Measurements from ENCODE around the gene NUDCD3.

The NUDCD3 gene

GRCh38 chr7:44376429-44377133 lies 113.9 kb downstream of the NUDCD3 start:
- DNase-seq (ENCODE audit: low read depth), result no peak
- no peak overlapping the region for H3K4me3 ChIP-seq (ENCODE audit: low read depth, low read length)

GRCh38 chr7:44375926-44376342 lies 114.5 kb downstream of the NUDCD3 start:
- H3K4me3 ChIP-seq (ENCODE audit: low read depth, low read length), result no peak overlapping the region
- no peak for DNase-seq (ENCODE audit: low read depth)

- DNase-seq (ENCODE audit: low read depth), result no peak
- no peak overlapping the region for H3K4me3 ChIP-seq (ENCODE audit: low read depth, low read length)
These were observed 115.2 kb downstream of the NUDCD3 start for GRCh38 chr7:44375236-44375699.

GRCh38 chr7:44374007-44374763 lies 116.3 kb downstream of the NUDCD3 start:
- no peak for DNase-seq (ENCODE audit: low read depth)
- no peak overlapping the region for H3K4me3 ChIP-seq (ENCODE audit: low read depth, low read length)

GRCh38 chr7:44373418-44373740 lies 117.1 kb downstream of the NUDCD3 start:
- no peak overlapping the region for H3K4me3 ChIP-seq (ENCODE audit: low read depth, low read length)

GRCh38 chr7:44372560-44373417 lies 117.7 kb downstream of the NUDCD3 start:
- DNase-seq (ENCODE audit: low read depth), result no peak
- no peak overlapping the region for H3K4me3 ChIP-seq (ENCODE audit: low read depth, low read length)

More at GRCh38 chr7:44373418-44373740, 117.1 kb downstream of the NUDCD3 start:
- DNase-seq (ENCODE audit: low read depth), result no peak

- H3K4me3 ChIP-seq (ENCODE audit: low read depth, low read length), result no peak overlapping the region
These were observed 121.6 kb downstream of the NUDCD3 start for GRCh38 chr7:44368885-44369284.

GRCh38 chr7:44368455-44368854 lies 122.0 kb downstream of the NUDCD3 start:
- H3K4me3 ChIP-seq (ENCODE audit: low read depth, low read length), result no peak overlapping the region
- no peak for DNase-seq (ENCODE audit: low read depth)

More at GRCh38 chr7:44368885-44369284, 121.6 kb downstream of the NUDCD3 start:
- no peak for DNase-seq (ENCODE audit: low read depth)

GRCh38 chr7:44367475-44368043 lies 122.9 kb downstream of the NUDCD3 start:
- H3K4me3 ChIP-seq (ENCODE audit: low read depth, low read length), result no peak overlapping the region
- DNase-seq (ENCODE audit: low read depth), result no peak

- H3K4me3 ChIP-seq (ENCODE audit: low read depth, low read length), result no peak overlapping the region
- DNase-seq (ENCODE audit: low read depth), result no peak
These were observed 123.5 kb downstream of the NUDCD3 start for GRCh38 chr7:44366986-44367385.

- no peak overlapping the region for H3K4me3 ChIP-seq (ENCODE audit: low read depth, low read length)
- no peak for DNase-seq (ENCODE audit: low read depth)
These were observed 136.8 kb downstream of the NUDCD3 start for GRCh38 chr7:44353668-44354067.

- DNase-seq (ENCODE audit: low read depth), result no peak
These were observed 141.3 kb downstream of the NUDCD3 start for GRCh38 chr7:44348851-44349781.

GRCh38 chr7:44348300-44348699 lies 142.2 kb downstream of the NUDCD3 start:
- no peak for DNase-seq (ENCODE audit: low read depth)

More at GRCh38 chr7:44348851-44349781, 141.3 kb downstream of the NUDCD3 start:
- H3K4me3 ChIP-seq (ENCODE audit: low read depth, low read length), result no peak overlapping the region

GRCh38 chr7:44347546-44348114 lies 142.8 kb downstream of the NUDCD3 start:
- no peak overlapping the region for H3K4me3 ChIP-seq (ENCODE audit: low read depth, low read length)
- DNase-seq (ENCODE audit: low read depth), result no peak

More at GRCh38 chr7:44348300-44348699, 142.2 kb downstream of the NUDCD3 start:
- H3K4me3 ChIP-seq (ENCODE audit: low read depth, low read length), result no peak overlapping the region

- no peak for DNase-seq (ENCODE audit: low read depth)
- no peak overlapping the region for H3K4me3 ChIP-seq (ENCODE audit: low read depth, low read length)
These were observed 144.4 kb downstream of the NUDCD3 start for GRCh38 chr7:44346063-44346462.

- H3K4me3 ChIP-seq (ENCODE audit: low read depth, low read length), result no peak overlapping the region
- DNase-seq (ENCODE audit: low read depth), result no peak
These were observed 149.1 kb downstream of the NUDCD3 start for GRCh38 chr7:44341401-44341800.

GRCh38 chr7:44338600-44338999 lies 151.9 kb downstream of the NUDCD3 start:
- H3K4me3 ChIP-seq (ENCODE audit: low read depth, low read length), result no peak overlapping the region

GRCh38 chr7:44336491-44336890 lies 154.0 kb downstream of the NUDCD3 start:
- no peak overlapping the region for H3K4me3 ChIP-seq (ENCODE audit: low read depth, low read length)
- DNase-seq (ENCODE audit: low read depth), result no peak

More at GRCh38 chr7:44338600-44338999, 151.9 kb downstream of the NUDCD3 start:
- DNase-seq (ENCODE audit: low read depth), result no peak
